Ishikawa (cell line): Measurements from ENCODE around the gene ADAD2.

ENCODE experiments used
- EP300 ChIP-seq: IDR thresholded peaks from 2 replicates; pipeline ENCODE4 v1.6.1; 2012; ENCODE audit warnings: borderline replicate concordance
- TAF1 ChIP-seq: IDR thresholded peaks from 2 replicates; pipeline ENCODE4 v1.6.1; 2012; ENCODE audit warnings: low read depth, mild to moderate bottlenecking
- TEAD4 ChIP-seq: IDR thresholded peaks from 2 replicates; pipeline ENCODE4 v1.6.1; 2012
- YY1 ChIP-seq: IDR thresholded peaks from 2 replicates; pipeline ENCODE4 v1.6.1; 2012; ENCODE audit warnings: low read depth
- TF ChIP-seq, protein P1 (sequence below): IDR thresholded peaks from 2 replicates; pipeline ENCODE4 v1.6.1; 2012; ENCODE audit warnings: low read depth, mild to moderate bottlenecking
- TF ChIP-seq, protein P2 (sequence below): IDR thresholded peaks from 2 replicates; pipeline ENCODE4 v1.6.1; 2012
- TF ChIP-seq, protein P3 (sequence below): IDR thresholded peaks from 2 replicates; pipeline ENCODE4 v1.6.1; 2012

DNA sequence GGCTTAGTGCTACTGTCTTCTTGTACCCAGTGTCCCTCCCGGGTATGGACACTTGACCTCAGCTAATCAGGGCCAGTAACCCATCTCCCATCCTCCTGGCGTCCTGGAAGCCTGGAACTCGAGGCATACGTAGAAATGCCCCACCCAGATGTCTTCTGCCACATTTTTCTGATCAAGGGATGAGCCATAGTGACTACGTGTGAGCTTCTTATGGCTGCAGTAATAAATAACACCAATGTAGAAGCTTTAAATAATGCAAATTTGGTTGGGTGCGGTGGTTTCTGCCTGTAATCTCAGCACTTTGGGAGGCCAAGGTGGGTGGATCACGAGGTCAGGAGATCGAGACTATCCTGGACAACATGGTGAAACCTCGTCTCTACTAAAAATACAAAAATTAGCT lies 51.9 kb downstream of the ADAD2 start:
- no peak for TF ChIP-seq EP300
- TF ChIP-seq, protein P1, sequence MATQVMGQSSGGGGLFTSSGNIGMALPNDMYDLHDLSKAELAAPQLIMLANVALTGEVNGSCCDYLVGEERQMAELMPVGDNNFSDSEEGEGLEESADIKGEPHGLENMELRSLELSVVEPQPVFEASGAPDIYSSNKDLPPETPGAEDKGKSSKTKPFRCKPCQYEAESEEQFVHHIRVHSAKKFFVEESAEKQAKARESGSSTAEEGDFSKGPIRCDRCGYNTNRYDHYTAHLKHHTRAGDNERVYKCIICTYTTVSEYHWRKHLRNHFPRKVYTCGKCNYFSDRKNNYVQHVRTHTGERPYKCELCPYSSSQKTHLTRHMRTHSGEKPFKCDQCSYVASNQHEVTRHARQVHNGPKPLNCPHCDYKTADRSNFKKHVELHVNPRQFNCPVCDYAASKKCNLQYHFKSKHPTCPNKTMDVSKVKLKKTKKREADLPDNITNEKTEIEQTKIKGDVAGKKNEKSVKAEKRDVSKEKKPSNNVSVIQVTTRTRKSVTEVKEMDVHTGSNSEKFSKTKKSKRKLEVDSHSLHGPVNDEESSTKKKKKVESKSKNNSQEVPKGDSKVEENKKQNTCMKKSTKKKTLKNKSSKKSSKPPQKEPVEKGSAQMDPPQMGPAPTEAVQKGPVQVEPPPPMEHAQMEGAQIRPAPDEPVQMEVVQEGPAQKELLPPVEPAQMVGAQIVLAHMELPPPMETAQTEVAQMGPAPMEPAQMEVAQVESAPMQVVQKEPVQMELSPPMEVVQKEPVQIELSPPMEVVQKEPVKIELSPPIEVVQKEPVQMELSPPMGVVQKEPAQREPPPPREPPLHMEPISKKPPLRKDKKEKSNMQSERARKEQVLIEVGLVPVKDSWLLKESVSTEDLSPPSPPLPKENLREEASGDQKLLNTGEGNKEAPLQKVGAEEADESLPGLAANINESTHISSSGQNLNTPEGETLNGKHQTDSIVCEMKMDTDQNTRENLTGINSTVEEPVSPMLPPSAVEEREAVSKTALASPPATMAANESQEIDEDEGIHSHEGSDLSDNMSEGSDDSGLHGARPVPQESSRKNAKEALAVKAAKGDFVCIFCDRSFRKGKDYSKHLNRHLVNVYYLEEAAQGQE, result no peak
- TF ChIP-seq, protein P2, sequence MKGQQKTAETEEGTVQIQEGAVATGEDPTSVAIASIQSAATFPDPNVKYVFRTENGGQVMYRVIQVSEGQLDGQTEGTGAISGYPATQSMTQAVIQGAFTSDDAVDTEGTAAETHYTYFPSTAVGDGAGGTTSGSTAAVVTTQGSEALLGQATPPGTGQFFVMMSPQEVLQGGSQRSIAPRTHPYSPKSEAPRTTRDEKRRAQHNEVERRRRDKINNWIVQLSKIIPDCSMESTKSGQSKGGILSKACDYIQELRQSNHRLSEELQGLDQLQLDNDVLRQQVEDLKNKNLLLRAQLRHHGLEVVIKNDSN, result no peak
- no peak for TF ChIP-seq TEAD4
- no peak for TF ChIP-seq YY1
- no peak for TF ChIP-seq TAF1
- TF ChIP-seq, protein P3, sequence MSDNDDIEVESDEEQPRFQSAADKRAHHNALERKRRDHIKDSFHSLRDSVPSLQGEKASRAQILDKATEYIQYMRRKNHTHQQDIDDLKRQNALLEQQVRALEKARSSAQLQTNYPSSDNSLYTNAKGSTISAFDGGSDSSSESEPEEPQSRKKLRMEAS, result no peak
